Keratinocyte (primary cell): ENCODE results near the gene CDON. TPM values are rescaled to one million over a fixed set of nuclear protein-coding genes. Genes with fewer than 3 reads are reported as not detected.

Source experiments
- DNase-seq: peaks from one replicate; pipeline ENCODE4 v3.0.0-alpha.2; 2011; ENCODE audit warnings: low read depth, missing footprints, low spot score
- FAIRE-seq: peaks from 2 replicates; lab custom pipeline; 2011; peaks lifted over from hg19 to GRCh38; lab: Jason Lieb, UNC
- H2AFZ ChIP-seq: 2 replicates; pipeline ENCODE4 v1.6.0; 2012; ENCODE audit warnings: low read length, control low read depth, inconsistent platforms; ENCODE audit not compliant: control insufficient read depth
- H3K27ac ChIP-seq: 2 replicates; pipeline ENCODE4 v1.5.1; 2011; ENCODE audit warnings: low read length; ENCODE audit not compliant: control insufficient read depth, insufficient read depth
- H3K27me3 ChIP-seq: 3 replicates; pipeline ENCODE4 v1.6.0; 2011; ENCODE audit warnings: low read length; ENCODE audit not compliant: control insufficient read depth, insufficient read depth; ENCODE audit errors: extremely low read depth
- H3K36me3 ChIP-seq, 2 experiments: 2 replicates in 1 of 2; 3 replicates in 1 of 2; pipeline ENCODE4 v1.5.1; 2011; ENCODE audit warnings: low read length in 2 of 2, mild to moderate bottlenecking in 1 of 2; ENCODE audit not compliant: control insufficient read depth in 2 of 2, insufficient read depth in 2 of 2; ENCODE audit errors: extremely low read depth in 1 of 2
- H3K4me1 ChIP-seq: 3 replicates; pipeline ENCODE4 v1.5.1; 2011; ENCODE audit warnings: low read length; ENCODE audit not compliant: control insufficient read depth, insufficient read depth; ENCODE audit errors: extremely low read depth
- H3K4me2 ChIP-seq: 3 replicates; pipeline ENCODE4 v1.6.0; 2011; ENCODE audit warnings: low read depth, low read length; ENCODE audit not compliant: control insufficient read depth, insufficient read depth; ENCODE audit errors: extremely low read depth
- H3K4me3 ChIP-seq, 3 experiments: fragments of 200-600 bp in 1 of 3; sonication (generic) in 1 of 3; 2 replicates in 2 of 3; 3 replicates in 1 of 3; pipeline ENCODE4 v1.5.1; 2011 to 2016; ENCODE audit warnings: low read length in 3 of 3, mild to moderate bottlenecking in 3 of 3, control low read depth in 2 of 3, inconsistent platforms in 1 of 3, low read depth in 1 of 3, mixed read lengths in 1 of 3, mixed run types in 1 of 3, moderate library complexity in 1 of 3; ENCODE audit not compliant: control insufficient read depth in 2 of 3, insufficient read depth in 2 of 3; ENCODE audit errors: extremely low read depth in 1 of 3
- H3K79me2 ChIP-seq: 2 replicates; pipeline ENCODE4 v1.6.0; 2012; ENCODE audit warnings: low read length; ENCODE audit not compliant: control insufficient read depth, insufficient read depth
- H3K9ac ChIP-seq: 3 replicates; pipeline ENCODE4 v1.6.0; 2011; ENCODE audit warnings: low read length; ENCODE audit not compliant: control insufficient read depth, insufficient read depth; ENCODE audit errors: extremely low read depth
- H3K9me1 ChIP-seq: 3 replicates; pipeline ENCODE4 v1.6.0; 2011; ENCODE audit warnings: low read length; ENCODE audit not compliant: control insufficient read depth, insufficient read depth; ENCODE audit errors: extremely low read depth
- H3K9me3 ChIP-seq: 2 replicates; pipeline ENCODE4 v1.5.1; 2012; ENCODE audit warnings: low read depth, low read length; ENCODE audit not compliant: control insufficient read depth
- H4K20me1 ChIP-seq: 3 replicates; pipeline ENCODE4 v1.6.0; 2011; ENCODE audit warnings: low read length; ENCODE audit not compliant: control insufficient read depth, insufficient read depth; ENCODE audit errors: extremely low read depth
- CTCF ChIP-seq, 3 experiments: IDR thresholded peaks in 1 of 3; conservative IDR thresholded peaks in 1 of 3; optimal IDR thresholded peaks in 1 of 3; 2 replicates in 2 of 3; 3 replicates in 1 of 3; pipeline versions ENCODE3 to v1.5.1; 2011; ENCODE audit warnings: low read length in 3 of 3, mild to moderate bottlenecking in 3 of 3, moderate library complexity in 2 of 3, control low read depth in 1 of 3, inconsistent platforms in 1 of 3; ENCODE audit not compliant: insufficient read depth in 2 of 3; ENCODE audit errors: extremely low read depth in 1 of 3
- EZH2 ChIP-seq: IDR thresholded peaks from one replicate; pipeline ENCODE4 v1.6.1; 2012; ENCODE audit warnings: inconsistent platforms, mild to moderate bottlenecking, low read length, moderate library complexity
- dilution Hi-C: fragments of 300-500 bp; cut with MboI; formaldehyde crosslinking; loops from one replicate; pipeline ENCODE4 v1.7.0; 2020; ENCODE audit warnings: low sequenced_read_pairs; ENCODE audit not compliant: extremely low pct_ligation_motif_present
- polyA plus RNA-seq, 5 experiments: library from polyadenylated mRNA; depleted of rRNA in 3 of 5; stranded (reverse) in 3 of 5; stranded (forward) in 1 of 5; unstranded in 1 of 5; fragments of >200 nt; gene quantifications; 1 replicate in 1 of 5; 2 replicates in 3 of 5; 3 replicates in 1 of 5; pipeline versions ENCODE4 v1.2.1 to v1.2.3, GENCODE V29; 2011 to 2012; ENCODE audit warnings: missing spikeins in 2 of 5, low read depth in 1 of 5, low replicate concordance in 1 of 5

CDON gene
- polyA plus RNA-seq, 1 donor (not counting 4 experiments of a cell fraction or from before 2014, with no cell fraction given), result 1.0 TPM

DNA sequence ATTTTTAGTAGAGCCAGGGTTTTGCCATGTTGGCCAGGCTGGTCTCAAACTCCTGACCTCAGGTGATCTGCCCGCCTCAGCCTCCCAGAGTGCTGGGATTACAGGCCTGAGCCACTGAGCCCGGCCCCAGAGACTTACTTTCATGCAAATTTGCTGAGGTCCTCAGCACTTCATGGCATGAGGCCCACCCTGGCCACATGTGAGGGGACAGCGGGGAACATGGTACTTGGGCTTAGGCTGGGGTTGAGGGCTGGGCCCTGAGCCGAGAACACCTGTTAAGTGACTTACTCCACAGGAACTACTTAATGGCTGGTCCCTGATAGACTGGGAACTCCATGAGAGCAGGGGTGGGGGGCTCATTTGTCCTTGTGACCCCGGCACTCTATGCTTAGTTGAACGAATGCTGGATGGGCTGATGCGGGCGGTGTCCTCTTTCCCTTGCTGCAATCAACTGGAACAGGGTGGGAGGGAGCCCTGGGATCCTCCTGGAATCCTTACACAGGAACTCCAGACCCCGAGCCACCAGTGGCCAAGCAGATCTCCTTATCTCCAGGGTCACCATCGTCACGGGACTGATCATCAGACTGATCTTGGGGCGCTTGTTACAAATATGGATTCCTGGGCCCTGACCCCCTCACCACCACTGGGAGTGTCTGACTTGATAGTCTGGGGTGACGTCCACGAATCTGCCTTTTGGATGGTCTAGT lies 115.8 kb downstream of the CDON start:
- H3K9me3 ChIP-seq, result no peaks in the 10 kb centered on the region
- no peak overlapping the region for H3K4me2 ChIP-seq
- H3K4me3 ChIP-seq, result no peak overlapping the region
- FAIRE-seq, result no peak
- no peaks in the 10 kb centered on the region for H3K9me1 ChIP-seq
- TF ChIP-seq EZH2 (no peak), CTCF (optimal IDR thresholded peaks at IDR 0.05 in 1 of 3, IDR thresholded peaks at IDR 0.05 in 1 of 3, conservative IDR thresholded peaks at IDR 0.05 in 1 of 3; ENCODE audit: extremely low read depth in 1 of 3, insufficient read depth in 2 of 3, low read length in 3 of 3) (no peak)
- H2AFZ ChIP-seq, result no peak overlapping the region
- peaks cover 4% of the 10 kb centered on the region for H3K4me1 ChIP-seq
- H3K36me3 ChIP-seq, result no peaks in the 10 kb centered on the region
- no peak for DNase-seq
- dilution Hi-C loops, result loop anchor here (25.0 kb wide), 1 partner anchor 265 kb away; the partner anchor contains the start of genes FAM118B and RPUSD4
- H3K9ac ChIP-seq, result no peak overlapping the region
- H3K27me3 ChIP-seq, result no peaks in the 10 kb centered on the region
- H4K20me1 ChIP-seq, result no peaks in the 10 kb centered on the region
- H3K27ac ChIP-seq, result no peak overlapping the region
- no peaks in the 10 kb centered on the region for H3K79me2 ChIP-seq

GRCh38 chr11:125945797-125946520 lies 116.7 kb downstream of the CDON start, which contains the start of gene VSIG10L2:
TSS of gene VSIG10L2 (plus strand) at chr11:125946044. CDS start at chr11:125946056, 12 bp downstream.
- no peak within 1 kb of the TSS for H3K4me2 ChIP-seq
- dilution Hi-C loops, result loop anchor here (25.0 kb wide), 1 partner anchor 266 kb away; the partner anchor contains the start of genes FAM118B and RPUSD4
- no peak for FAIRE-seq

More at GRCh38 chr11:125945797-125946520, 116.7 kb downstream of the CDON start, which contains the start of gene VSIG10L2:
- Histone ChIP-seq H3K79me2 (no peaks in the 10 kb centered on the region), H4K20me1 (no peaks in the 10 kb centered on the region), H2AFZ (no peak within 1 kb of the TSS), H3K9ac (no peak within 1 kb of the TSS), H3K9me3 (no peaks in the 10 kb centered on the region), H3K9me1 (no peaks in the 10 kb centered on the region), H3K27ac (no peak within 1 kb of the TSS), H3K4me1 (no peaks in the 10 kb centered on the region), H3K27me3 (no peaks in the 10 kb centered on the region), H3K36me3 (no peaks in the 10 kb centered on the region), H3K4me3 (no peak within 1 kb of the TSS)
- TF ChIP-seq EZH2 (no peak), CTCF (optimal IDR thresholded peaks at IDR 0.05 in 1 of 3, IDR thresholded peaks at IDR 0.05 in 1 of 3, conservative IDR thresholded peaks at IDR 0.05 in 1 of 3; ENCODE audit: extremely low read depth in 1 of 3, insufficient read depth in 2 of 3, low read length in 3 of 3) (no peak)
- no peak for DNase-seq
